Measurements from ENCODE around the gene TLK1. TPM values are rescaled to one million over a fixed set of nuclear protein-coding genes. Genes with fewer than 3 reads are reported as not detected.

TLK1 gene
- total RNA-seq, 1 donor from 2014 or later, result 11.8 TPM

GRCh38 chr2:170997893-170998597 lies 162.6 kb downstream of the TLK1 start:
- peaks cover 7% of the 10 kb centered on the region for H3K36me3 ChIP-seq (ENCODE audit: control insufficient read depth, insufficient read depth, low read length)
- H3K27me3 ChIP-seq (ENCODE audit: control insufficient read depth, insufficient read depth, low read length), result no peaks in the 10 kb centered on the region
- no peak overlapping the region for H3K4me3 ChIP-seq (ENCODE audit: low read depth, low read length)
- DNase-seq (ENCODE audit: low read depth) (no peak), FAIRE-seq (no peak)
- TF ChIP-seq CTCF (IDR thresholded peaks at IDR 0.05; ENCODE audit: insufficient read depth, low read length, severe bottlenecking), result no peak

GRCh38 chr2:170996316-170996715 lies 164.4 kb downstream of the TLK1 start:
- no peak for DNase-seq (ENCODE audit: low read depth)
- no peak overlapping the region for H3K4me3 ChIP-seq (ENCODE audit: low read depth, low read length)
- H3K27me3 ChIP-seq (ENCODE audit: control insufficient read depth, insufficient read depth, low read length), result no peaks in the 10 kb centered on the region
- no peak for TF ChIP-seq CTCF (IDR thresholded peaks at IDR 0.05; ENCODE audit: insufficient read depth, low read length, severe bottlenecking)
- FAIRE-seq, result no peak
- peaks cover 7% of the 10 kb centered on the region for H3K36me3 ChIP-seq (ENCODE audit: control insufficient read depth, insufficient read depth, low read length)

GRCh38 chr2:170991398-170992182 lies 169.1 kb downstream of the TLK1 start:
- H3K4me3 ChIP-seq (ENCODE audit: low read depth, low read length), result no peak overlapping the region
- peak; percentile 3 for TF ChIP-seq CTCF (IDR thresholded peaks at IDR 0.05; ENCODE audit: insufficient read depth, low read length, severe bottlenecking)
- H3K36me3 ChIP-seq (ENCODE audit: control insufficient read depth, insufficient read depth, low read length), result peaks cover 5% of the 10 kb centered on the region
- FAIRE-seq, result no peak
- no peaks in the 10 kb centered on the region for H3K27me3 ChIP-seq (ENCODE audit: control insufficient read depth, insufficient read depth, low read length)
- no peak for DNase-seq (ENCODE audit: low read depth)

- Histone ChIP-seq H3K4me3 (ENCODE audit: low read depth, low read length) (no peak overlapping the region), H3K36me3 (ENCODE audit: control insufficient read depth, insufficient read depth, low read length) (no peaks in the 10 kb centered on the region), H3K27me3 (ENCODE audit: control insufficient read depth, insufficient read depth, low read length) (no peaks in the 10 kb centered on the region)
- no peak for TF ChIP-seq CTCF (IDR thresholded peaks at IDR 0.05; ENCODE audit: insufficient read depth, low read length, severe bottlenecking)
- DNase-seq (ENCODE audit: low read depth) (no peak), FAIRE-seq (no peak)
These were observed 174.0 kb downstream of the TLK1 start for GRCh38 chr2:170986566-170987258.

GRCh38 chr2:170985407-170985806 lies 175.3 kb downstream of the TLK1 start:
- H3K4me3 ChIP-seq (ENCODE audit: low read depth, low read length), result no peak overlapping the region
- FAIRE-seq (no peak), DNase-seq (ENCODE audit: low read depth) (no peak)
- H3K36me3 ChIP-seq (ENCODE audit: control insufficient read depth, insufficient read depth, low read length), result no peaks in the 10 kb centered on the region
- no peak for TF ChIP-seq CTCF (IDR thresholded peaks at IDR 0.05; ENCODE audit: insufficient read depth, low read length, severe bottlenecking)
- H3K27me3 ChIP-seq (ENCODE audit: control insufficient read depth, insufficient read depth, low read length), result no peaks in the 10 kb centered on the region
